Kidney (tissue), 14 donors: ENCODE data around the gene ST3GAL3. TPM values are rescaled to one million over a fixed set of nuclear protein-coding genes. Genes with fewer than 3 reads are reported as not detected.

Source experiments
- DNase-seq, 5 donors: peaks; one replicate each; pipeline ENCODE4 v3.0.0-alpha.2; 2013 to 2020
- FAIRE-seq: peaks from 2 replicates; lab custom pipeline; 2012; peaks lifted over from hg19 to GRCh38; lab: Jason Lieb, UNC
- H3K27ac ChIP-seq, 2 donors: one replicate each; pipeline ENCODE4 v1.7.0; 2013; ENCODE audit warnings: low read depth in 2 of 2, low read length in 2 of 2, inconsistent platforms in 1 of 2
- H3K27me3 ChIP-seq: one replicate; pipeline ENCODE4 v1.7.1; 2013; ENCODE audit warnings: low read length, inconsistent platforms; ENCODE audit not compliant: control insufficient read depth, insufficient read depth
- H3K36me3 ChIP-seq, 3 donors: one replicate each; pipeline versions ENCODE4 v1.7.0 to v1.7.1; 2013; ENCODE audit warnings: low read length in 3 of 3, control low read depth in 1 of 3, inconsistent platforms in 1 of 3; ENCODE audit not compliant: insufficient read depth in 3 of 3, control insufficient read depth in 2 of 3
- H3K4me1 ChIP-seq, 3 donors: one replicate each; pipeline versions ENCODE4 v1.7.0 to v1.7.1; 2013; ENCODE audit warnings: low read length in 3 of 3, inconsistent platforms in 1 of 3, low read depth in 1 of 3; ENCODE audit not compliant: control insufficient read depth in 2 of 3, insufficient read depth in 2 of 3
- H3K4me3 ChIP-seq, 3 donors: one replicate each; pipeline versions ENCODE4 v1.7.0 to v1.8.1; 2013; ENCODE audit warnings: low read length in 3 of 3, control low read depth in 1 of 3, inconsistent platforms in 1 of 3
- H3K9ac ChIP-seq, 3 donors: one replicate each; pipeline versions ENCODE4 v1.7.0 to v1.7.1; 2013; ENCODE audit warnings: low read length in 3 of 3, control low read depth in 1 of 3, inconsistent platforms in 1 of 3
- H3K9me3 ChIP-seq, 3 donors: one replicate each; pipeline versions ENCODE4 v1.7.0 to v1.7.1; 2013; ENCODE audit warnings: low read length in 3 of 3, control low read depth in 1 of 3, inconsistent platforms in 1 of 3; ENCODE audit not compliant: control insufficient read depth in 2 of 3, insufficient read depth in 1 of 3
- intact Hi-C: fragments of 100-400 bp; cut with DNase I; formaldehyde crosslinking; loops from one replicate; pipeline ENCODE4 v1.11.1; 2022
- polyA plus RNA-seq: library from polyadenylated mRNA; stranded (reverse); fragments of 350-450 nt; fragmentation: Illumina TruSeq; extraction: RNeasy Lipid Tissue Mini Kit (QIAGEN cat#74804); gene quantifications from one replicate; pipeline ENCODE4 v1.2.3, GENCODE V29; 2014; ENCODE audit warnings: low read depth, low replicate concordance; ENCODE audit not compliant: insufficient read depth
- total RNA-seq: library from RNA; stranded (reverse); fragmentation: NEBNext Ultra II Directional; extraction: Animal tissue kit (Norgen Biotek cat#: 25700); gene quantifications from one replicate; pipeline ENCODE4 v1.2.1, GENCODE V29; 2021
- TF ChIP-seq, protein P1 (sequence below): IDR thresholded peaks from 3 replicates; pipeline ENCODE4 v1.5.1; 2012; ENCODE audit warnings: mild to moderate bottlenecking, moderate library complexity, borderline replicate concordance; ENCODE audit not compliant: insufficient read depth; ENCODE audit errors: extremely low read depth
- donor health status: control.
- donor health status: control.
- donor health status: control.
- donor health status: control.
- donor health status: control.
- donor health status: DM: yes; HTN: yes; CAD: no.
- donor health status: Normal renal cell carcinoma (clear cell type).

The ST3GAL3 gene
- total and polyA plus RNA-seq, 2 donors from 2014 or later = 15.3 to 21.3 TPM

DNA sequence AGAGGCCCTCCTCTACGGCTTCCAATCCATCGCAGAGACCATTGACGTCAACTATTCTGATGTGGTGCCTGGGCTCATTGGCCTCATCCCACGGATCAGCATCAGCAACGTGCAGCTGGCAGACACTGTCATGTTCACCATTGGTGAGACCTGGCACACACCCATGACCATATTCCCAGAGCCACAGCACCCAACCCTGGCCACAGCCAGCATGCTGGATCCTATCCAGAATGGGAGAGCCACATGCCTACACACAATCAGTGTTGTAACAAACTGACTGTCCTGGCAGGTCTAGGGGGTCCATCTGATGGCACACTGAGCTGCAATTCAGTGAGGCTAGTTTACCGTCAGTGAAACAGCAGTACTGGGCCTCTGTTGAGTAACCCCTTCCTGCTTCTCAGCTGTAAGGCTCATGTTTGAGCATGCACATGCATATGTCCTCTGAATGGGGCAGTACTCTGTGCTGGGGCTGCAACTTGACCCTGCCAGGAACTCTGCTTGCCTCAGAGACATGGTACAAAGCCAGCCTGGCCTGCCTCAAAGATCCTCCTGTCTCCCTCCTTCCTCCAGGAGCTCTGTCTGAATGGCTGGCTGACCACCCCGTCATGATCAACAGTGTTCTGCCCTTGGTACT is 250.2 kb downstream of the ST3GAL3 start:
- no peak for FAIRE-seq
- intact Hi-C loops = no loop called here
- peaks cover 5 to 64% (median 52%) of the 10 kb centered on the region in 3 donors for H3K36me3 ChIP-seq
- no peaks in the 10 kb centered on the region for H3K27me3 ChIP-seq
- H3K9ac ChIP-seq = no peak overlapping the region
- peaks cover 0 to 2% (median 0%) of the 10 kb centered on the region in 3 donors for H3K4me1 ChIP-seq
- H3K4me3 ChIP-seq = no peak overlapping the region
- H3K27ac ChIP-seq = no peak overlapping the region
- DNase-seq = no peak
- TF ChIP-seq, protein P1, sequence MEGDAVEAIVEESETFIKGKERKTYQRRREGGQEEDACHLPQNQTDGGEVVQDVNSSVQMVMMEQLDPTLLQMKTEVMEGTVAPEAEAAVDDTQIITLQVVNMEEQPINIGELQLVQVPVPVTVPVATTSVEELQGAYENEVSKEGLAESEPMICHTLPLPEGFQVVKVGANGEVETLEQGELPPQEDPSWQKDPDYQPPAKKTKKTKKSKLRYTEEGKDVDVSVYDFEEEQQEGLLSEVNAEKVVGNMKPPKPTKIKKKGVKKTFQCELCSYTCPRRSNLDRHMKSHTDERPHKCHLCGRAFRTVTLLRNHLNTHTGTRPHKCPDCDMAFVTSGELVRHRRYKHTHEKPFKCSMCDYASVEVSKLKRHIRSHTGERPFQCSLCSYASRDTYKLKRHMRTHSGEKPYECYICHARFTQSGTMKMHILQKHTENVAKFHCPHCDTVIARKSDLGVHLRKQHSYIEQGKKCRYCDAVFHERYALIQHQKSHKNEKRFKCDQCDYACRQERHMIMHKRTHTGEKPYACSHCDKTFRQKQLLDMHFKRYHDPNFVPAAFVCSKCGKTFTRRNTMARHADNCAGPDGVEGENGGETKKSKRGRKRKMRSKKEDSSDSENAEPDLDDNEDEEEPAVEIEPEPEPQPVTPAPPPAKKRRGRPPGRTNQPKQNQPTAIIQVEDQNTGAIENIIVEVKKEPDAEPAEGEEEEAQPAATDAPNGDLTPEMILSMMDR = no peak
- no peaks in the 10 kb centered on the region for H3K9me3 ChIP-seq

GRCh38 chr1:43958351-43959255 is 251.3 kb downstream of the ST3GAL3 start:
- no peak overlapping the region for H3K4me3 ChIP-seq

DNA sequence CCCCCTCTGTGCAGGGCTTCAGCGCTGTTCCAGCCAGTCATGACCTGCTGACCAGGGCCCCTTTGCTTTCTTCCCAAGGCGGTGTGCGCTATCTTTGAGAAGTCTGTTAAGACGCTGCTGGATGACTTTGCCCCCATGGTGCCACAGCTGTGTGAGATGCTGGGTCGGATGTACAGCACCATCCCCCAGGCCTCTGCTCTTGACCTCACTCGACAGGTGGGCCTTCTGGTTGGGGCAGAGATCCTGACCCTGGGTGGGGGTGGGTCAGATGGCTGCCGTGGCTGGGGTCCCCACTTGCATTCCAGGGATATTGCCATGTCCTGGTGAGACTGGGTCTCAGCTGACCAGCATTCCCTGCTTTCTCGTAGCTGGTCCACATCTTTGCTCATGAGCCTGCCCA is 253.5 kb downstream of the ST3GAL3 start:
- Histone ChIP-seq H3K36me3 (peaks cover 5 to 74% (median 56%) of the 10 kb centered on the region in 3 donors), H3K27me3 (no peaks in the 10 kb centered on the region), H3K4me1 (no peaks in the 10 kb centered on the region), H3K4me3 (no peak overlapping the region), H3K9me3 (no peaks in the 10 kb centered on the region), H3K9ac (no peak overlapping the region), H3K27ac (no peak overlapping the region)
- intact Hi-C loops = no loop called here
- TF ChIP-seq, protein P1 = no peak
- DNase-seq = no peak
- FAIRE-seq = no peak

More at GRCh38 chr1:43958351-43959255, 251.3 kb downstream of the ST3GAL3 start:
- no peaks in the 10 kb centered on the region for H3K27me3 ChIP-seq
- FAIRE-seq (no peak), DNase-seq (no peak)
- peaks cover 5 to 69% (median 52%) of the 10 kb centered on the region in 3 donors for H3K36me3 ChIP-seq
- H3K4me1 ChIP-seq = no peaks in the 10 kb centered on the region
- no peak overlapping the region for H3K9ac ChIP-seq
- intact Hi-C loops = no loop called here
- TF ChIP-seq, protein P1 = no peak
- H3K27ac ChIP-seq = no peak overlapping the region
- H3K9me3 ChIP-seq = no peaks in the 10 kb centered on the region
